GM06990 (cell line): ENCODE data around the gene CD248.

Experiments used
- DNase-seq: peaks from one replicate; pipeline ENCODE4 v3.0.0-alpha.2; 2011; ENCODE audit not compliant: insufficient read length; ENCODE audit errors: extremely low read depth
- H3K27me3 ChIP-seq: replicated peaks from 2 replicates; pipeline ENCODE4 v1.6.0; 2011; ENCODE audit warnings: low read length; ENCODE audit not compliant: control insufficient read depth, insufficient read depth
- H3K36me3 ChIP-seq: 2 replicates; pipeline ENCODE4 v1.5.1; 2011; ENCODE audit warnings: low read length; ENCODE audit not compliant: control insufficient read depth, insufficient read depth
- H3K4me3 ChIP-seq: replicated peaks from 2 replicates; pipeline ENCODE4 v1.5.1; 2011; ENCODE audit warnings: low read depth, mild to moderate bottlenecking, control low read depth, low read length
- TF ChIP-seq, protein P1 (sequence below): IDR thresholded peaks from 2 replicates; pipeline ENCODE4 v1.5.1; 2011; ENCODE audit warnings: low read length, control low read depth, mild to moderate bottlenecking, inconsistent platforms; ENCODE audit not compliant: insufficient read depth, poor library complexity, severe bottlenecking

Gene CD248

GRCh38 chr11:66329165-66329673, 12.4 kb upstream of the CD248 start:
- H3K27me3 ChIP-seq, result no peaks in the 10 kb centered on the region
- no peaks in the 10 kb centered on the region for H3K36me3 ChIP-seq
- TF ChIP-seq, protein P1, sequence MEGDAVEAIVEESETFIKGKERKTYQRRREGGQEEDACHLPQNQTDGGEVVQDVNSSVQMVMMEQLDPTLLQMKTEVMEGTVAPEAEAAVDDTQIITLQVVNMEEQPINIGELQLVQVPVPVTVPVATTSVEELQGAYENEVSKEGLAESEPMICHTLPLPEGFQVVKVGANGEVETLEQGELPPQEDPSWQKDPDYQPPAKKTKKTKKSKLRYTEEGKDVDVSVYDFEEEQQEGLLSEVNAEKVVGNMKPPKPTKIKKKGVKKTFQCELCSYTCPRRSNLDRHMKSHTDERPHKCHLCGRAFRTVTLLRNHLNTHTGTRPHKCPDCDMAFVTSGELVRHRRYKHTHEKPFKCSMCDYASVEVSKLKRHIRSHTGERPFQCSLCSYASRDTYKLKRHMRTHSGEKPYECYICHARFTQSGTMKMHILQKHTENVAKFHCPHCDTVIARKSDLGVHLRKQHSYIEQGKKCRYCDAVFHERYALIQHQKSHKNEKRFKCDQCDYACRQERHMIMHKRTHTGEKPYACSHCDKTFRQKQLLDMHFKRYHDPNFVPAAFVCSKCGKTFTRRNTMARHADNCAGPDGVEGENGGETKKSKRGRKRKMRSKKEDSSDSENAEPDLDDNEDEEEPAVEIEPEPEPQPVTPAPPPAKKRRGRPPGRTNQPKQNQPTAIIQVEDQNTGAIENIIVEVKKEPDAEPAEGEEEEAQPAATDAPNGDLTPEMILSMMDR, result no peak
- H3K4me3 ChIP-seq, result no peak overlapping the region
- no peak for DNase-seq

DNA sequence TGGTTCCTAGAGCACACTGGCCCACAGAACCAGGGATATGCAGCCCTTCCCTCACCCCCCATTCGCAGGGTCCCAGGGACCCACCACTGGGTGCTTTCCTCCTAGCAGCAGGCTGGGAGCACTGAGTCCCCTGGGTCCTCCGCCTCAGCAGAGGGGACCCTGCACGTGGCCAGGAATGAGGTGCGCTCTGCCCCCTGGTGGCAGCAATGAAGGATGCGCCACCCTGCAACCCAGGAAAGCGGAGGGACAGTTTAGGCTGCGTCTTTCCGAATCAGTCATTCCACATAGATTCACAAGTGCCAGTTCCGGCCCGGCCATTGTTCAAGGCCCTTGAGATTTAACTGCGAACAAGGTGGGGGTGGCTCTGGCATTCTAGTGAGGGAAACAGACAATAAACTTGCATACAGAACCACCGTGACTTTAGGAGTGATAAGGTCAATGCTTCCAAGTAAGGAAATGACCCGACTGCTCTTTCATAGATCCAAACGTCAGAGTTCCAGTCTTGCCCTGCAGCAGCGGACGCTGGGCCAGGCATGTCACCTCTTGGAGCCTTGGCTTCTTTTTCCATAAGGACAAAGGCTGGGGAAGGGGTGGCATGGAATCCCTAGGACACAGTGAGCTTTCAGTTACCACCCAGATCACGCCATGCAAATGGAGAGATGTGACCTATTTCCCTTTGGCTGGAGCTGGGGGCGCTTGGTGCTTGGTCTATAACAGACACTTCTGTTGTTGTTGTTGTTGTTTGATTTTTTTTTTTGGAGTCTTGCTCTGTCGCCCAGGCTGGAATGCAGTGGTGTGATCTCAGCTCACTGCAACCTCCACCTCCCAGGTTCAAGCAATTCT, 11.7 kb upstream of the CD248 start:
- peak; percentile 78 for DNase-seq
- Histone ChIP-seq H3K4me3 (no peak overlapping the region), H3K36me3 (no peaks in the 10 kb centered on the region), H3K27me3 (no peaks in the 10 kb centered on the region)
- TF ChIP-seq, protein P1, result peak; percentile 91

- H3K27me3 ChIP-seq, result no peaks in the 10 kb centered on the region
- H3K4me3 ChIP-seq, result no peak overlapping the region
- no peaks in the 10 kb centered on the region for H3K36me3 ChIP-seq
- DNase-seq, result no peak
- TF ChIP-seq, protein P1, result no peak
These were observed 11.1 kb upstream of the CD248 start for GRCh38 chr11:66328031-66328301.

DNA sequence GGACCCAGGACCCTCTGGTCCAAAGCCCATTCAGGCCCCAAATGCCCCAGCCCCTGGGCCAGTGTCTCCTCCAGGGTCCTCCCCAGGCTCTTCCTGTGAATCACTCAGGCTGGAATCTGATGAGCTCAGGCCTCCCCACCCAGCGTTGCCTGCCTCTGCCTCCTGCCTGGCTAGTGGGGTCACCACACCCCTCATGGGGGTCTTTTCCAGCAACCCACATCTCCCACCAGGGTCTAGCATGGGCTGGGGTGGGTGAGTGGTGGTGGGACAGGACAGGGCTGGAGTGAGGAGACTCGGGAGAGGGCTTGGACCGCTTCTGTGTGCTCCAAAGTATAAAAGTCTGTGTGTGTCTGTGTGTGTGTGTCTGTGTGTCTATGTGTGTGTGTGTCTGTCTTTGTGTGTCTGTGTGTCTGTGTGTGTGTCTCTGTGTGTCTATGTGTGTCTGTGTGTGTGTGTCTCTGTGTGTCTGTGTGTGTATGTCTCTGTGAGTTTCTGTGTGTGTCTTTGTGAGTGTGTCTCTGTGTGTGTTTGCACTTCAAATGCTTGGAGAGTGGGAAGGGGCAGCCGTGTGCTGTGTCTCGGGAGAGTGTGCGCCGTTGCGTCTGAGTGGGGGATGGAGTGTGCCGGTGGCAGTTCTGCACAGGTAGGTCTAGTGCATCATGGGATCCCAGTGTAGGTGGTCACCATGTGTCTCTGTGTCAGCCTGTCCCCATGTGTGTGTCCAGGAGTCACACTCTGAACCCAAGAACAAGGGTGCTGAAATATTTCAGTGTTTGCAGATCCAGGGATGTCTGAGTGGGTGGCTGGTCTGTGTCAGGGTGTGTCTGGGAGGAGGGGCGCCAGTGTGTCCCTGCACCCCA, 10.6 kb upstream of the CD248 start:
- no peak overlapping the region for H3K4me3 ChIP-seq
- H3K36me3 ChIP-seq, result no peaks in the 10 kb centered on the region
- TF ChIP-seq, protein P1, result no peak
- no peaks in the 10 kb centered on the region for H3K27me3 ChIP-seq
- no peak for DNase-seq

- no peak for DNase-seq
These were observed 9.6 kb upstream of the CD248 start for GRCh38 chr11:66326261-66327111.

More at GRCh38 chr11:66326261-66327111, 9.6 kb upstream of the CD248 start:
- Histone ChIP-seq H3K27me3 (no peaks in the 10 kb centered on the region), H3K36me3 (no peaks in the 10 kb centered on the region), H3K4me3 (no peak overlapping the region)
- TF ChIP-seq, protein P1, result no peak
